NCI-H345 (cell line): ENCODE data around the gene HMOX1.

Experiments
- DNase-seq: peaks from one replicate; lab custom pipeline; 2025; lab: John Stamatoyannopoulos, UW

HMOX1 gene, protein sequence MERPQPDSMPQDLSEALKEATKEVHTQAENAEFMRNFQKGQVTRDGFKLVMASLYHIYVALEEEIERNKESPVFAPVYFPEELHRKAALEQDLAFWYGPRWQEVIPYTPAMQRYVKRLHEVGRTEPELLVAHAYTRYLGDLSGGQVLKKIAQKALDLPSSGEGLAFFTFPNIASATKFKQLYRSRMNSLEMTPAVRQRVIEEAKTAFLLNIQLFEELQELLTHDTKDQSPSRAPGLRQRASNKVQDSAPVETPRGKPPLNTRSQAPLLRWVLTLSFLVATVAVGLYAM

GRCh38 chr22:35380537-35381423, at the start of gene HMOX1:
TSS of gene HMOX1 (plus strand) at chr22:35381096. CDS start at chr22:35381174, 78 bp downstream.
- peak; percentile 69 for DNase-seq

DNA sequence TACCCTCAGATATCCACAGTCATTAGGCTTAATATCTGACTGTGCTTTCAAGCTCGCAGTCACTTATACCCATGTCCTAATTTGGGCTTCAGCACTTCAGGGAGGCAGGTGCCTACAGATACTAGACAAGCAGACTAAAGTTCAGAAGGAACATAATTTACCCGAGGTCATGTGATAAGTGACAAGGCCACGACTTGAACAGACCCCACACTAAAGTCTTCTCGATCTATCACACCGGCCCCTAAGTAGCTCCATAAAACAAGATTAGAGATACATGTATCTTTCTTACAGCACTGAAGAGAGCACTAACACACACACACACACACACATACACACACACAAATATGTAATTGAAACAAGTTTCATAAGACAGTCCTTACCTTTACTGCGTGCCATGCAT, 48.6 kb upstream of the HMOX1 start:
- DNase-seq: no peak

DNA sequence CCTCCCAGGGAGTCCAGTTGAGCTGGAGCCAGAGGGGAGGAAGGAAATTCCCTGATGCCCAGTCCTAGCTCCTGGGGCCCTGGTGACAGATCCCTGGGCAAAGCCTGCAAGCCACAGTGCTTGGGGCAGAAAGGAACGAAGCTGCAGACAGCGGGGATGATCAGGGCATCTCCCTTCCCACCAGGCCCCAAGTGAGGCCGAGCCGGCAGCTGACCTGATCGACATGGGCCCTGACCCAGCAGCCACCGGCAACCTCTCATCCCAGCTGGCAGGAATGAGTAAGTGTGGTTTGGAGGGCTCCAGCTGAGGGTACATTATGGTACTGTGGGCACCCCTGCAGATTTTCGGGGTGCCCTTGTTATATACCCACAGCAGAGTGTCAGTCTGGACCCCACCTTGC, 47.7 kb upstream of the HMOX1 start:
- no peak for DNase-seq

DNA sequence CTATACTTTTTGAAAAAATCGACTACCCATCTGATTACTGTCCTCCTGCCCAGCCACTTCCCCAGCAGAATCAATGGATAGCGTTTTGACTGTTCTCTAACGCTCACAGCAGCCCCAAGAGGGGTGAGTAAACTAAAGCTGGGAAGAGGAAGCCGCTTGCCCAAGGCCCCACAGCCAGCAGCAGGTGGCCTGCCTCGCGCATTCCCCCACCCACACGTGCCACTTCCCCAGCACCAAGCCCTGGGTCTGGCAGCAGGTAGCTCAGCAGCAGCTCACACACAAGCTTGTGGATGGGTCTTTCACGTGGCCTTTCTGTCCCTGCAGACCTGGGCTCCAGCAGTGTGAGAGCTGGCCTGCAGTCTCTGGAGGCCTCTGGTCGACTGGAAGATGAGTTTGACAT, 46.9 kb upstream of the HMOX1 start:
- DNase-seq: no peak

DNA sequence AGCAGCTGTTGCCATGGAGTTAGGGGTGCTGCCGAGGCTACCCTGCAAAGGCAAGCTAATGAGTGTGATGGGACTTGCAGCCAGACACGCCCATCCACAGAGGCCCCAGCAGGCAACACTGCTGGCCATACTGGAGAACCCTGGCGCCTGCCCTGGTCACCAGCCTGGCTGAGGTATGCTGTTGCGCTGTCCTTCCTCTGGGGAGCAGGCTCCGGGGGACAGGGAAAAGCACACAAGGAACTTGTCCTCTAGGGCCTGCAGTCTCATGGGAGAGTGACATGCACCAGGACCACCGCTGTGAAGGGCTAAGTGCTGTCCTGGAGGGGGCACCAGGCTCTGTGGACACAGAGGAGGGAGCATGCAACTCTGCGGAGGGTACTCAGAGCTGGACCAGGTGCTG, 45.4 kb upstream of the HMOX1 start:
- no peak for DNase-seq

- DNase-seq: no peak
These were observed 44.7 kb upstream of the HMOX1 start for GRCh38 chr22:35335936-35336781.

GRCh38 chr22:35337932-35338331, 43.0 kb upstream of the HMOX1 start:
- no peak for DNase-seq

DNA sequence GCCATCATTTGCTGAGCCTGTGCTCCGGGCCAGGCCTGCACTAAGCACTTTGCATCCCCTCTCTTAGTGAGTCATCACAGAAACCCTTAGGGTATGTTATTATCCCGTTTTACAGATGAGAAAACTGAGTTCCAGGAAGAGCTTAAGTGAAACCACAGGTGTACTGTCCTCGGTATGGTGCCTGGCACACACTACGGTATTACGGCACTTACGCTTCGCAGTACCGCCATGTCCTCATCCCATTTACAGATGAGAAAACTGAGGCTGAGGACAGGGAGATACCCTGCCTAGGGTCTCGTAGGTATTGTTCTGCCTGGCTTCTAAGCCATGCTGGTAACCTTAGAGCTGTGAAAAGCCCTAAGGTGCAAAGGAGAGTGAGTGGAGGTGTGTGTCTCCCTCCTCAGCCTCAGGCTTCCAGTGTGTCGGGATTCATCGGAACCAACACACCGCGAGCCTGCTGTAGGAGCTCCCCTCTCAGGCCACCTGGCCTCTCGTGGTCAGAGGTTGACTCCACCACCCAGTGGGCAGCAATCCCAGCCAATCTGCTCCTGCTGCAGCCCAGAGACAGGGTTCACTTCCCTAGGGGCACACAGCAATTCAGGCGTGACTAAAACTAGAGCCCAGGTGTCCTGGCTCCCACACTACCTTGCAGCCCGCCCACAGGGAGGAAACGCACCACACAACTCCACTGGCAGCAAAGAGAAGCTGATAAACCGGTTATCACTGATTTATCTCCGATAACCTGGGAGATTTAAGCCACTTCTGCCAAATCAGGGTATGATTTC, 39.6 kb upstream of the HMOX1 start:
- no peak for DNase-seq

DNA sequence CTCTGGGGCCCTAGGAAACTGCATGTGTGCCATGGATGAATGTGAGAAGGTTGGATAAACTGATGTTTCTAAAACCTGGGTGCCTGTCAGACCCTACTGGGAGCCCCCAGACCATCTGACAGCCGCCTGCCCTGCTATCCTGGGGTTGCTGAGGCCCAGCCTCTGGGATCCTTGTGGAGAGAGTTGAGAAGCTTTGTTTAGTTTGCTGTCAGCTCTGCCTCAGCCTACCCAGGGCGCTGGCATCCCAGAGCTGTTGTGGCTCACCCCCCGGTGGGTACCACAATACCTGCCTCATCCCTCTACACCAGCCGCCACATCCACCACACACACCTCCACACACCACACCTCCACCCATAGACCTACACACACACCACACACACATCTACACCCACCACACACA, 38.5 kb upstream of the HMOX1 start:
- DNase-seq: no peak

GRCh38 chr22:35343664-35344550, 37.0 kb upstream of the HMOX1 start:
- DNase-seq: no peak

GRCh38 chr22:35344956-35345690, 35.8 kb upstream of the HMOX1 start:
- DNase-seq: no peak

- DNase-seq: no peak
These were observed 34.9 kb upstream of the HMOX1 start for GRCh38 chr22:35345808-35346505.

- no peak for DNase-seq
These were observed 34.2 kb upstream of the HMOX1 start for GRCh38 chr22:35346596-35347220.

DNA sequence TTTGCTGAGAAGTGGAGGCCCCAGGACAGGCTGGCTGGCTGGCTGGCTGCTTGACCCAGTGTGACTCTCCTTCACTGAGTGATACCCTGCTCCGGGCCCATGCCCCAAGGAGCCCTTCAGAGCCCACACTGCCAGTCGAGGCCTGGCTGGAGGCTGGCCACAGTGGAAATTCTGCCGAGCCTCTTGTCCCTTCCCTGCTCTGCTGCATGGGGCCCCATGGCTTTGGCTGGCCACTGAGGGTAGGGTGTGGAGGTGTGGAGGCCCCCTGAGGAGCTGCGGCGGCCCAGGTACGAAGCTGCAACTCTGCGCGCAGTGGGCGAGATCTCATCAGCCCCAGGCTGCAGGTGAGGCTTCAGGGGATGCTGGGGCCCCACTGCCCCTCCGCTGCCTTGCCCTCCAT, 33.4 kb upstream of the HMOX1 start:
- DNase-seq: no peak

- DNase-seq: no peak
These were observed 32.8 kb upstream of the HMOX1 start for GRCh38 chr22:35348026-35348590.

DNA sequence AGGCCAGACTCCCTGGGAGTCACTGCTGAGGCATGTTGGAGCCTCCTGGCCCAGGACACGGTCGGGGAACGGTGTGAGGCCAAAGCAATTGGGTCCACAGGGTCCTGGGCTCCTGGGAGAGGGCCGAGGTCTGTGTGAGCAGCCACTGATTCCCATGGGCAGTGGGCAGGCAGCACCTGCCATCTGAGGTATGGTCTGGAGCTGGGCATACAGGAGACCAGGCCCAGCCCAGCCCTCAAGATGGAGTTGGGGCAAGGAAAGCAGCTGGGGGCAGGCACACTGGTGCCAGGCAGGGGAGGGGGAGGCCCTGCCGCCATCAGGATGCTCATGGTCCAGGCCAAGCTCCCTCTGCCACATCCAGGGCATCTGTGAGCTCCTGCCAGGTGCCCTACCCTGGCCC, 32.2 kb upstream of the HMOX1 start:
- no peak for DNase-seq

DNA sequence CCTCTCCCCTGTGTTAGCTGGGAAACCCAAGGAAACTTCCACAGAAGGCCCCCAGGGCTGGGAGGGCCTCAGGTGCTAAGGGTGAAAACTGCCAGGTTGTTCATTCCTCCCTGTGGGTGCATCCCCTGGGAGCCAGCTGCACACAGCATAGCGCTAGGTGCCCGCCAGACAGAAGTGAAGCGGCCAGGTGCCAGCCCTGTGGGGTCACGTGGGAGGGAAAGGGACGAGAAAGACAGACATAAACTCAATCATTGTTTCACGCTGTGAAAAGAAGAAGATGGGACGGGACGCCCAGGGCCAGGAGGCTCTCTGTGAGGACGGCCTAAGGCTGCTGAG, 31.6 kb upstream of the HMOX1 start:
- DNase-seq: peak; percentile 91

- DNase-seq: peak; percentile 91
These were observed 31.0 kb upstream of the HMOX1 start for GRCh38 chr22:35349704-35350538.
